Uterus (tissue), 2 donors: ENCODE measurements around the gene CARD14.

Experiments used
- CTCF ChIP-seq, 4 experiments: fragments of 200-600 bp in 2 of 4; fragments of 450-650 bp in 2 of 4; sonication (generic) in 2 of 4; IDR thresholded peaks; one replicate each; pipeline ENCODE4 v1.5.1; 2016 to 2019; ENCODE audit warnings: antibody characterized with exemption in 4 of 4, mild to moderate bottlenecking in 2 of 4, moderate library complexity in 1 of 4
- POLR2A ChIP-seq, 2 donors: fragments of 450-650 bp; IDR thresholded peaks; one replicate each; pipeline ENCODE4 v1.6.1; 2016; ENCODE audit warnings: antibody characterized with exemption in 2 of 2, mild to moderate bottlenecking in 1 of 2, moderate library complexity in 1 of 2

GRCh38 chr17:80220054-80220735 is 50.4 kb downstream of the CARD14 start, which contains the start of the genes SGSH and SLC26A11:
- TF ChIP-seq CTCF (IDR thresholded peaks at IDR 0.05) = no peak
- peak in 1 of 2 donors; percentile 47 for TF ChIP-seq POLR2A (IDR thresholded peaks at IDR 0.05)
